CD4-positive, alpha-beta T cell treated with Interleukin-6 at 100 ng/mL for 8 hours (primary cell): ENCODE results near the gene NUMB.
"Not testable (repeated sequence)": the region's sequence is repeated elsewhere in the genome, so short reads cannot be mapped to it uniquely, and the experiment has no call there.

Experiments
- DNase-seq: peaks from one replicate; pipeline ENCODE4 v3.0.0-alpha.2; 2020; ENCODE audit warnings: mixed read lengths, low spot score

NUMB gene

DNA sequence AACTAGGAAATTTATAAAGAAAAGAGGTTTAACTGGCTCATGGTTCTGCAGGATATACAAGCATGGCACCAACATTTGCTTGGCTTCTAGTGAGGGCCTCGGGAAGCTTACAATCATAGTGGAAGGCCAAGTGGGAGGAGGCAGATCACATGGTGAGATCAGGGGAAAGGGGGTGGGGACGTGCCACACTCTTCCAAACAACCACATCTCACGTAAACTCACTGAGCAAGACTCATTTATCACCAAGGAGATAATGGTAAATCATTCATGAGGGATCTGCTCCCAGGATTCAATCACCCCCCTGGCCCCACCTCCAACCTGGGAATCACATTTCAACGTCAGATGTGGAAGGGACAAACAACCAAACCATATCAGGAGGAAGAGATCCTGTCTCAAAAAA lies 35.8 kb downstream of the NUMB start:
- no peak for DNase-seq

DNA sequence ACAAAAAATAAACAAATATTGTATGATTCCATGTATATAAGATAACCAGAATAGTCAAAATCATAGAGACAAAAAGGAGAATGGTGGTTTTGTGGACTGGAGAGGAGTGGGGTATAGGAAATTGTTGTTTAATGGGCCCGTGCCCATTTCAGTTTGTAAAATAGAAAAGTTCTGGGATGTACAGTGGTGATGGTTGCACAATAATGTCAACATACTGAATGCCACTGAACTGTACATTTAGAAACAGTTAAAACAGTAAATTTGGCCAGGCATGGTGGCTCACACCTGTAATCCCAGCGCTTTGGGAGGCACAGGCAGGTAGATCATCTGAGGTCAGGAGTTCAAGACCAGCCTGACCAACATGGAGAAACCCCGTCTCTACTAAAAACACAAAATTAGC lies 40.1 kb downstream of the NUMB start:
- no peak for DNase-seq

DNA sequence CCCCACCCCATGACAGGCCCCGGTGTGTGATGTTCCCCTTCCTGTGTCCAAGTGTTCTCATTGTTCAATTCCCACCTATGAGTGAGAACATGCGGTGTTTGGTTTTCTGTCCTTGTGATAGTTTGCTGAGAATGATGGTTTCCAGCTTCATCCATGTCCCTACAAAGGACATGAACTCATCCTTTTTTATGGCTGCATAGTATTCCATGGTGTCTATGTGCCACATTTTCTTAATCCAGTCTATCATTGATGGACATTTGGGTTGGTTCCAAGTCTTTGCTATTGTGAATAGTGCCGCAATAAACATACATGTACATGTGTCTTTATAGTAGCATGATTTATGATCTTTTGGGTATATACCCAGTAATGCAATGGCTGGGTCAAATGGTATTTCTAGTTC lies 52.1 kb downstream of the NUMB start:
- not testable (repeated sequence) for DNase-seq

DNA sequence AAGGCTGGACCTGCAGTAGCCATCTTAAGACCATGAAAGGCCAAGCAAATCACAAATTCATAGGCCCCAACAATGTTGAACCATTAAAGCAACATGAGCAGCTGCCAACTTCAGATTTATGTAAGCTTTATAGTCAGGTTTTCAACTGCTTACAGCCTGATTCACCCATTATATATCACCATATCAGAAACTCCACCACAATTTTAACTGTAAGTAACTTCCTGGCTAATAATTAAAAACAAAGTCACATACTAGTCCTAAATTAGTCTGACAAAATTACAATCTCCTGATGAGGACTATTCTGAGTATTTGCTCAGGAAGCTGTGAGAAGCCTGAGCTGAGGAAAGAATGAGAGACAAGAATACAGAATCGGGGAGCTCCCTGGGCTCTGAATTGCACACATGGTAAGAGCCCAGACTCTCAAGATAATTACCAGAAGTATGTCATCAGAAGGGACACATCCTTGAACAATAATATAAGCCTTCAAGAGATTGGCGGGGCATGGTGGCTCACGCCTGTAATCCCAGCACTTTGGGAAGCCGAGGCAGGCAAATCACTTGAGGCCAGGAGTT lies 55.1 kb downstream of the NUMB start:
- DNase-seq, result no peak

DNA sequence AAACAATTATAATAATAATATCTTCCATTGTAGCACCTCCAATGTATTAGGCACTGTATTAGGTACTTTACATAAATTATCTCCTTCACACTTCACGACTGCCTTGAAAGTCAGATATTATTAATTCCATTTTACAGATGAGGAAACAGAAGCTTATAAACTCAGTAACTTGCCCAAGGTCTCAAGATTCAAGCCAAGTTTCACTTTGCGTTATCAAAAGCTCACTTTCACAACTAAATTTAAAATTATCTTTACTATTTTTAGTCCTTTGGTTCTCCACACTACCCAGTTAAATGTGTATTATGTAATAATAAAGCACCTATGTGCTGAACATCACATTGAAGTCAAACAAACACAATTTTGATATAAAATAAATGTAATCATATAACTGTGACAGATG lies 55.8 kb downstream of the NUMB start:
- DNase-seq, result no peak

DNA sequence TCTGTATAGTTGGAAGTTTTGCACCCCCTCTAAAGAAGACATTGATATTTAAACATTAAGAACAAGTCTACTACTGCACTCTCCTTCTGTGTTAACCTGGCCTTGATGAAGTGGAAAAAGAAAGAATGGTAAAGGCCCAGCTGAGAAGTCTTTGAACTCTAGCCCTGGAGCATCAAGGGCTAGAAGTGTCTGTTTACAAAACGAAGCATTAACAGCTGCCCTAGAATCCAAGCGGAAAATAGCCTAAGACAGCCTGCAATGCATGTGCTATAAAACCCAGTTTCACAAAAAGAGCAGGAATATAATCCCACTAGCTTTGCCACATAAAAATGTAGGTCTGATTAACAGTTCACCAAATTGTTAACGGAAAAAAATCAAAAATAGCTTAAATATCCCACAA lies 60.5 kb downstream of the NUMB start:
- DNase-seq, result no peak

DNA sequence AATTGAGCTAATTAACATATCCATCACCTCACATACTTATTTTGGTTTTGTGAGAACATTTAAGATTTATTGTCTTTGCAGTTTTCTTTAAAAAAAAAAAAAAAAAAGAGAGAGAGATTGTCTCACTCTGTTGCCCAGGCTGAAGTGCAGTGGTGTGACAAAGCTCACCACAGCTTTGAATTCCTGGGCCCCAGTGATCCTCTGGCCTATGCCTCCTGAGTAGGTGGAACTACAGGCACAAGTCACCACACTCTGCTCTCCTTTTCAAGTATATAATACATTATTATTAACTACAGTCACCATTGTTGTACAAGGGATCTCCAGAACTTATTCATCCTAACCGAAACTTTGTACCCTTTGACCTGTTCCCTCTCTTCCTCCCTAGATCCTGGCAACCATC lies 64.0 kb downstream of the NUMB start:
- DNase-seq, result no peak

DNA sequence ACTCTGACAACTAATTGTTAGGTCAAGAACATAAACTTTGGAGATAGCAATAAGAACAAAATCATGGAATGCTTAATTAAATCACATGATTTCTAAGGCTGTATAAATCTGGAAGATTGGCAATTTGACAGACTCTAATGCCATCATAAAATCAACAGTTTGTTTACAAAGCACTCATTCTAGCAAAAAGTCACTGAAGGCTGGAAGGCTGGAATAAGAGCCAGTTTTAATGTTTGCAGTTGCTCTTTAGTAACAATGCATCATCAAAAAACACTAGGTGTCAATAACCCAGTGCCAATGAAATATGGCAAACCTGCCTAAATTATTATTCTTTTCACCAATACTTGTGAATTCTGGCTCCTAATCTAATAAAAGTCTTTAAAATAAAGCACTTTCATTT lies 65.0 kb downstream of the NUMB start:
- DNase-seq, result no peak

DNA sequence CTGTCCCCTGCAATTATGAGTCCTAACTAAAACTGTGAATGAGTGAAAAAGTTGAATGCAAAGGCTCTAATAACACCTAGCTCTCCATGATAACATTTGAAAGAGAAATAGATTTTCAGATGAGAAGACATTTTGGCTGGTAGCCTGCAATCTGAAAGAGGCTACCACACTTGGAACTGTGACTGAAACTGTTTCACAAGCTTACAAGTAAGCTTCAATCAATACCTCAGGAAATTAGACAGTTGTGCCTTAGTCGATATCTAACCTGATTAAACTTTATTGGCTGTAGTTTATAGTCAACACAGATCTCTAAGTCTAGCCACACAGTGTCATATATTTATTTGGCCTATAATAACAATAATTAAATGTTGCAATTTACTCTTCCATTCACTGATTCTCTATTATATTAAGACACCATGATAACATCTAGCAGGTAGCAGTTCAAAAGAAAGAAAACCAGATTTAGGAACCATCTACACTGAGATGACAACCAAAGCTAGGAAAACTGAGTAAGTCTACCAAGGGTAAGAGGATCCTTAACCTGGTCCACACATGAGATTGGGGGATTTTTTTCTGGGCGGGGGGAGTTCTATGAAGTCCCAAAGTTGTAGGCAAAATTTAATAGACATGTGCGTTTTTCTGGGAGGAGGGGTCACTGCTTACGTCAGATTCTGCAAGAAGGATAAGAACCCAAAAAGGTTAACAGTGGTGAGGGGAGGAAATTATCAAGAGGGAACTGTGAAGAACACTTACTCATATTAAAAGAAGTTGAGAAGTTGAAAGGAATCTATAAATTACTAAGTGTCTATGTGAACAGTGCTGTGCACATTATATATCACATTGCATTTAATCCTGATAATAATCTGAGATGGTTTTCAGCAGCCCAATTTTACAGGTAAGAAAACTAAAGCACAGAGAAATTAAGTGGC lies 65.8 kb downstream of the NUMB start:
- no peak for DNase-seq

DNA sequence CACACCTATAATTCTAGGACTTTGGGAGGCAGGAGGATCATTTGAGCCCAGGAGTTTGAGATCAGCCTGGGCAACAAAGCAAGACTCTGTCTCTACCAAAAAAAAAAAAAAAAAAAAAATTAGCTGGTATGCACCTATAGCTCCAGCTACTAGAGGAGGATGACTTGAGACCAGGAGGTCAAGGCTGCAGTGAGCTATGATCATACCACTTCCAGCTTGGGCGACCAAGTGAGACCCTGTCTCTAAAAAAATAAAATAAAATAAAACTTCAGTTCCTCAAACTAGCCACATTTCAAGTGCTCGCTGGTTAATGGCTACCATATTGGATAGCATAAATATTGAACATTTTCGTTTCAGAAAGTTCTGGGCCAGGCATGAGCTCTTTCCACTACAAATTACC lies 70.5 kb downstream of the NUMB start:
- DNase-seq, result not testable (repeated sequence)

DNA sequence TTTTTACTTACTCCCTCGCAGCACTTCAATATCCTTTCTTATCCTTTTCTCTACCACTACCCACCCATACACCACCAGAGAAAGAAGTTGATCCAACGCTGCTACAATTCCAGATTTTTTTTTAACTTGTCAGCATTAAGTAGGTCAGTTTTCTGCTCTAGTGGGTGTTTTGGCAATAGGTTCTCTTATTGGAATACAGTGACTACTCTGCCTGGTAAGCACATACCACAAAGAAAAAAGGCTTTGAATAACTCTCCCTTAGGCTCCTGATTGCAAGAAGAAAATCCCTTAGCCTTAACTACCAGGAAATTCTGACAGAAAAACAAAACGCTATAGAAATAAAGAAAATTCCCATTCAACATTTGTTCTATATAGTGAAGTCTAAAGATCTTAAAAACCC lies 72.0 kb downstream of the NUMB start:
- no peak for DNase-seq

DNA sequence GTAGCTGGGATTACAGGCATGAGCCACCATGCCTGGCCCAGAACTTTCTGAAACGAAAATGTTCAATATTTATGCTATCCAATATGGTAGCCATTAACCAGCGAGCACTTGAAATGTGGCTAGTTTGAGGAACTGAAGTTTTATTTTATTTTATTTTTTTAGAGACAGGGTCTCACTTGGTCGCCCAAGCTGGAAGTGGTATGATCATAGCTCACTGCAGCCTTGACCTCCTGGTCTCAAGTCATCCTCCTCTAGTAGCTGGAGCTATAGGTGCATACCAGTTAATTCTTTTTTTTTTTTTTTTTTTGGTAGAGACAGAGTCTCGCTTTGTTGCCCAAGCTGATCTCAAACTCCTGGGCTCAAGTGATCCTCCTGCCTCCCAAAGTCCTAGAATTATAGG lies 73.3 kb downstream of the NUMB start:
- not testable (repeated sequence) for DNase-seq

DNA sequence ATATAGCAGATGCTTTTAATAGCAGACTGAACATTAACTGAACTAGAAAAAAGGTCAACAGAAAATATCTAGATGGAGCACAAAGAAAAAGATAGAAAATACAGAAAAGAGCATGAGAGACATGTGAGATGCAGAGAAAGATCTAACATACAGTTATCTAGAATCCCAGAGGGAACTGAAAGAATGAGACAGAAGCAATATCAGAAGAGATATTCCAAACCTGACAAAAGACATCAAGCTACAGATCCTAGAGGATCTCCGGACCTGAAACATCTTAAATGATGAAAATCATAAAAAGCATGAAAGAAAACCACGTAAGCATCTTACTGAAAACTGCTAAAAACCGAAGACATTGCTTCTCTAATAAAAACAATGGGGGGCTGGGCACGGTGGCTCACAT lies 75.0 kb downstream of the NUMB start:
- no peak for DNase-seq

DNA sequence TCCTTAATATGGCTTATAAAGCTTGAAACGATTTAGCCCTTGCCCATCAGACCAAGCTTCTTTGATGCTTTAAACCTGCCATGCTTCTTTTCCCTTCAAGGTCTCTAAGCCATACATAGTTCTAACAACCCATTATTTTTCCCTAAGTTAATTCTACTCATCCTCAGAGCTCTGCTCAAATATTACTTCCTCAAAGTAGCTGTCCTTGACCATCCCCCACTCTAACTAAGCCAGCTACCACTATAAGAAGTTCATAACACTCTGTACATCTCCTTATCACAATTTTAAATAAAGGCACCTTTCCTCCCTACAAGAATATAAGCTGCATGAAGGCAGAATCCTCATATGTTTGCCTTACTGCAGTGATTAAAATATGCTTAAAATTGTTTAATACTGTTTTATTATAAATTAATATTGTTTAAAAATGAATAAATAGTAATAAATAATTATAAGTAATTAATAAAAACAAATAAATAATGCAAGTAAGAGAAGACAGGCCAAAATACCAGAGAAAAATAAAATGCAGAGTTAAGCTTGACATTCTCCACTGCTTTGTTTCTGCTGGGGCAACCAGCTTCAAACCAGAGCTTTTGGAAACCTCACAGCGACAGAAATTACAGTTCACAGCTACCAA lies 76.8 kb downstream of the NUMB start:
- no peak for DNase-seq

DNA sequence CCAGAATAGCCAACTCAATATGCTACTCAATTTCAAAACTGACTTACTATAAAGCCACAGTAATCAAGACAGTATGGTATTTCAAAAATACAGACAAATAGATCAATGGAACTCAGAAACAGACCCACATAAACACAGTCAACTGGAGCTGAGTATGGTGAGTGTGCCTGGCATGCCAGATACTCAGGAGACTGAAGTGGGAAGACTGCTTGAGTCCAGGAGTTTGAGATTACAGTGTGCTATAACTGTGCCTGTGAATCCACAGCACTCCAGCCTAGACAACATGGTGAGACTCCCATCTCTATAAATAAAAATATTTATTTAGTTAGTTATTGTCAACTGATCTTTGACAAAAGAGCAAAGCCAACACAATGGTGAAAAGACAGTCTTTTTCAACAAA lies 81.8 kb downstream of the NUMB start:
- DNase-seq, result no peak

DNA sequence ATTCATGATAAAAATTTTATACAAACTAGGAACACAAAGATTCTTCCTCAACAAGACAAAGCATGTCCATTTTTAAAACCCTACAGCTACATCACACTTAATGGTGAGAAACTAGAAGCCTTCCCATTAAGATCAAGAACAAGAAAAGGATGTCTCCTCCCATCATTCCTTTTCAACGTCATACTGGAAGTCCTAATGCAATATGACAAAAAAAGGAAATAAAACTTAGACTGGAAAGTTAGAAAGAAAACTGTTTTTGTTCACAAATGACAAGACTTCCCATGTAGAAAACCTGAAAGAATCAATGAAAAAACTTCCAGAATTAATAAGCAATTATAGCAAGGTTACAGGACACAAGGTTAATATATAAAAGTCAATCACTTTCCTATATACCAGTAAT lies 82.5 kb downstream of the NUMB start:
- no peak for DNase-seq

DNA sequence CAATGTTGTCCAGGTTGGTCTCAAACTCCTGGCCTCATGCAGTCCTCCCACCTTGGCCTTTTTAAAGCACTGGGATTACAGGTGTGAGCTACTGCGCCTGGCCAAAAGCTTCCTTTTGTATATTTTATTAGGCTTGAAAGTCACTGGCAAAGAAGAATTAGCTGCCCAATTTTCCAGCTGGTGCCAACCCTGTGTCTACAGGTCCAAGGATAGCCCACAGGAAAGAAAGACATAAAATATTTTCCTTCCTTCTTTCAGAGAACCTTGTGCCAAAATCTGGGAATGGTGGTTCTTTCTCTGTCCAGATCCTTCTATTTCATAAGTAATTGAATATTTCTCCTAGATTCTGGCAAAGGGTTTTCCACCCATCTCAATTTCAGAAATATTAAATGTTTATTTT lies 84.1 kb downstream of the NUMB start:
- DNase-seq, result no peak

DNA sequence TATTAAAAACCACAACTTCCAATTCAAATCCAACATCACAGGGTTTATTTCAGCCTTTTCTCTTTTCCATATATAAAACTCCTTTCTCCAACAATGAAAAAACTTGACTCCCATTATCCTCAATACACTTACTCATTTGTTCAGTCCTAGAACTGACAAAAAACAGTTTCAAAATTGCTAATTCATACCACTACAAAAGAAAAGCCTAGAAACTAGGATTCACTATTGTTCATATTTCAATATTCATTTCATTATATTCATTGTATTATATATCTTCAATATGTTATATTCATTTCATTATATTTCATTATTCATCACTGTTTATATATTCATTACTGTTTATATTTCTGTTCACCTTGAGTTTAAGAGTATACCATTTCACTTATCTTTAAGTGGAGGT lies 85.8 kb downstream of the NUMB start:
- DNase-seq, result no peak

DNA sequence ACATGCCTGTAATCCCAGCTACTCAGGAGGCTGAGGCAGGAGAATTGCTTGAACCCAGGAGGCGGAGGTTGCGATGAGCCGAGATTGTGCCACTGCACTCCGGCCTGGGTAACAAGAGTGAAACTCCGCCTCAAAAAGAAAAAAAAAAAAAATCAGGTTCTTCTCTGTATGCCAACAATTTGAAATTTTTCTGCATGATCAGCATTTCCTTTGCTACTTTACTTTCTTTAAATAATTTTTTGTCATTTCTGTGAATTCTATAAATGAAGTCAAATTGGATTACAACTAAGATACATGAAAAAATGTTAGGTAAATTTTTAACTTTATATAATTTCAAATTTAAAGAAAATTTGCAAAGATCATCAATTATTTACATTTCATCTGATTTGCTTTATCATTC lies 87.8 kb downstream of the NUMB start:
- no peak for DNase-seq

DNA sequence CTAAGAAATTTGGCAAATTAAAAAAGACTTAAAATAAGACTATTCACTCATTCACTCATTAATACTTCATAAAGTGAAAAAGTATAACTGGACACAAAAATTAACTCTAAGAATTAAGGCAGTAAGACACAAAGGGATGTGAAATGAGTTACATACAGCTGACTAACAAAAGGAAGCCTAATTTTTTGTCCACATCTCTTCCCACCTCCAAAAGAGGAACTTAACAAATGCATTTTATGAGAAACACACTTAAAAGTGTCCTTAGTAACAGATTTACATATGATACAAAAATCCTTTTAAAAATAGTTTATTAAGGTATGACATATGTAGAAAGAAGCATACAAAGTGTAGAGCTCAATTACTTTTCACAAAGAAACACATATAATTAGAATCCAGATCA lies 88.9 kb downstream of the NUMB start:
- no peak for DNase-seq

DNA sequence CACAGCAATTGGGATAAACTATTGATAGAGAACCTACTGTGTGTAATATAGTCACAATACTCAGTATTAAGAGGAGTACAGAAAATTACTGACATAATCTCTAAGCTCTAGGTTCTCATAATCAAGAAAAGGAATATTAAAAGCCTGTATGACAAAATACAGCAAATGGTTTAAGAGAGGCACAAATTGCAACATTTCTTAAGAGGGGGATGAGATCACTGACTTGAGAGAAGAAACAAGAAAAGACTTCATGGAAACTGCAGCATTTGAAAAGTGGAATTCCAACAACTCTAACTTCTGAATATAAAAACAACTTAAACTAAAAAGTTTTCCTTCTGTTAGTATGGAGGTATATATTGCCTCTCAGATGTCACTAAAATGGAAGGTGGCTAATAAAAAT lies 89.7 kb downstream of the NUMB start:
- DNase-seq, result no peak

DNA sequence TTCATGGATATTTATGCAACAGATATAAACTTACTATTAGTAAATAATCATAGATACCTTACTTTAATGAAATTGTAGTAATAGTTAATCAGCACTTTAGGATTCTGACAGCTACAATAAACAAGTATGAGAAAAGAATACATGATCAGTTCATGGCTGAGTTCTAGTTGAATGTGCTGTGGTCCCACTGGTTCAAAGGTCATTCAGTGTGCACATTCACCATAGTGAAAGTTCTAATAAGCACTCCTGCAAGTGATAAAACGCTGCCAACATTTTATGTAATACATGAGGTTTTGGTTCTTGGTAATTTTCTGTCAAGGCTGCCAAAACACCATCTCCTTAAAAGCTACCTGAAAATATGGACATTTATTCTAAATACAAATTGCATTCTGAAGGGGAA lies 92.6 kb downstream of the NUMB start:
- no peak for DNase-seq

DNA sequence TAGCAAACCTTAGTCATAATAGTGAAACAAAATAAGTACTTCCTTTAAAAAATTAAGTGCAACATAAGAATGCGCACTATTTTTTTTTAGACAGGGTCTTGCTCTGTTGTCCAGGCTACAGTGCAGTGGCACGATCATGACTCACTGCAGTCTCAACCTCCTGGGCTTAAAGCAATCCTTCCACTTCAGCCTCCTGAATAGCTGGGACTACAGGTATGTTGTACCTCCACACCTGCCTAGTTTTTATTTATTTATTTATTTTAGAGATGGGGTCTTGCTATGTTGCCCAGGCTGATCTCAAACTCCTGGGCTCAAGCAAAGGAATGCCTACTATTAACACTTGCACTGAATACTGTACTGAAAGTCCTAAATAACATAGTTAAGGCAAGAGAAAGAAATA lies 93.8 kb downstream of the NUMB start:
- DNase-seq, result no peak
